ENCODE results near the gene ADNP. TPM values are rescaled to one million over a fixed set of nuclear protein-coding genes. Genes with fewer than 3 reads are reported as not detected.

ADNP gene
- total and polyA plus RNA-seq, 2 of the 13 experiments (the other 11 are each of a cell fraction or from before 2014, with no cell fraction given) = 21.0 to 21.5 TPM

DNA sequence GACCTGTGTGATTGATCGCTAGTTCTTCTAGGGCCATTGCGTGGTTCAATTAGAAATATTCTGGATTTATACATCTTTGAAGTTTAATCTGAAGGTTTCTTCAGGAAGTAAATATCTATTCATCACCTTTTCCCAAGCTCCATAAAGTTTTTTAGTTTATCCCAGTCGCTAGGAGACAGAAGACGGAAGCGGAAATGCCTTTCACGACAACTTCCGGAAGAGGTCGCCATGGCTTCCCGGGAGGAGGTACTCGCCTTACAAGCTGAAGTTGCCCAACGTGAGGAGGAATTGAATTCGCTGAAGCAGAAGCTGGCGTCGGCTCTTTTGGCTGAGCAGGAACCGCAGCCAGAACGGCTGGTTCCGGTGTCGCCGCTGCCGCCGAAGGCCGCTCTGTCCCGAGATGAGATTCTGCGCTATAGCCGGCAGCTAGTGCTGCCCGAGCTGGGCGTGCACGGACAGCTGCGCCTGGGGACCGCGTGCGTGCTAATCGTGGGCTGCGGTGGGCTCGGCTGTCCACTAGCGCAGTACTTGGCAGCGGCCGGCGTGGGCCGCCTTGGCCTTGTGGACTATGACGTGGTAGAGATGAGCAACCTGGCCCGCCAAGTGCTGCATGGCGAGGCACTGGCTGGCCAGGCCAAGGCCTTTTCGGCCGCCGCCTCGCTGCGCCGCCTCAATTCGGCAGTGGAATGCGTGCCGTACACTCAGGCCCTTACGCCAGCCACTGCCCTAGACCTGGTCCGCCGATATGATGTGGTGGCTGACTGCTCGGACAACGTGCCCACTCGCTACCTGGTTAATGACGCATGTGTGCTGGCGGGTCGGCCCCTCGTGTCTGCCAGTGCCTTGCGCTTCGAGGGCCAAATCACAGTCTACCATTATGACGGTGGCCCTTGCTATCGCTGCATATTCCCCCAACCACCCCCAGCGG is 27.6 kb upstream of the ADNP start, which contains the start of gene MOCS3 (continued):
- TF ChIP-seq, protein P1, sequence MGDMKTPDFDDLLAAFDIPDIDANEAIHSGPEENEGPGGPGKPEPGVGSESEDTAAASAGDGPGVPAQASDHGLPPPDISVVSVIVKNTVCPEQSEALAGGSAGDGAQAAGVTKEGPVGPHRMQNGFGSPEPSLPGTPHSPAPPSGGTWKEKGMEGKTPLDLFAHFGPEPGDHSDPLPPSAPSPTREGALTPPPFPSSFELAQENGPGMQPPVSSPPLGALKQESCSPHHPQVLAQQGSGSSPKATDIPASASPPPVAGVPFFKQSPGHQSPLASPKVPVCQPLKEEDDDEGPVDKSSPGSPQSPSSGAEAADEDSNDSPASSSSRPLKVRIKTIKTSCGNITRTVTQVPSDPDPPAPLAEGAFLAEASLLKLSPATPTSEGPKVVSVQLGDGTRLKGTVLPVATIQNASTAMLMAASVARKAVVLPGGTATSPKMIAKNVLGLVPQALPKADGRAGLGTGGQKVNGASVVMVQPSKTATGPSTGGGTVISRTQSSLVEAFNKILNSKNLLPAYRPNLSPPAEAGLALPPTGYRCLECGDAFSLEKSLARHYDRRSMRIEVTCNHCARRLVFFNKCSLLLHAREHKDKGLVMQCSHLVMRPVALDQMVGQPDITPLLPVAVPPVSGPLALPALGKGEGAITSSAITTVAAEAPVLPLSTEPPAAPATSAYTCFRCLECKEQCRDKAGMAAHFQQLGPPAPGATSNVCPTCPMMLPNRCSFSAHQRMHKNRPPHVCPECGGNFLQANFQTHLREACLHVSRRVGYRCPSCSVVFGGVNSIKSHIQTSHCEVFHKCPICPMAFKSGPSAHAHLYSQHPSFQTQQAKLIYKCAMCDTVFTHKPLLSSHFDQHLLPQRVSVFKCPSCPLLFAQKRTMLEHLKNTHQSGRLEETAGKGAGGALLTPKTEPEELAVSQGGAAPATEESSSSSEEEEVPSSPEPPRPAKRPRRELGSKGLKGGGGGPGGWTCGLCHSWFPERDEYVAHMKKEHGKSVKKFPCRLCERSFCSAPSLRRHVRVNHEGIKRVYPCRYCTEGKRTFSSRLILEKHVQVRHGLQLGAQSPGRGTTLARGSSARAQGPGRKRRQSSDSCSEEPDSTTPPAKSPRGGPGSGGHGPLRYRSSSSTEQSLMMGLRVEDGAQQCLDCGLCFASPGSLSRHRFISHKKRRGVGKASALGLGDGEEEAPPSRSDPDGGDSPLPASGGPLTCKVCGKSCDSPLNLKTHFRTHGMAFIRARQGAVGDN (CRISPR knock-in tag; IDR thresholded peaks at IDR 0.05) = peak; percentile 87
- TF ChIP-seq MIXL1 (CRISPR knock-in tag; IDR thresholded peaks at IDR 0.05) = peak; percentile 7; the same call in 1 of the 2 replicates
- TF ChIP-seq NONO (IDR thresholded peaks at IDR 0.05) = no peak
- TF ChIP-seq NONO (CRISPR knock-in tag; conservative IDR thresholded peaks at IDR 0.05) = peak; percentile 7; the same call in 1 of the 2 replicates
- no peak for TF ChIP-seq ZNF354B (CRISPR knock-in tag; IDR thresholded peaks at IDR 0.05)
- no peak for TF ChIP-seq SMAD3 (CRISPR knock-in tag; IDR thresholded peaks at IDR 0.05)
- peak; percentile 14; the same call in 1 of the 2 replicates for TF ChIP-seq ZNF546 (CRISPR knock-in tag; conservative IDR thresholded peaks at IDR 0.05)
- TF ChIP-seq RELA (CRISPR knock-in tag; IDR thresholded peaks at IDR 0.05) = no peak
- TF ChIP-seq, protein P2, sequence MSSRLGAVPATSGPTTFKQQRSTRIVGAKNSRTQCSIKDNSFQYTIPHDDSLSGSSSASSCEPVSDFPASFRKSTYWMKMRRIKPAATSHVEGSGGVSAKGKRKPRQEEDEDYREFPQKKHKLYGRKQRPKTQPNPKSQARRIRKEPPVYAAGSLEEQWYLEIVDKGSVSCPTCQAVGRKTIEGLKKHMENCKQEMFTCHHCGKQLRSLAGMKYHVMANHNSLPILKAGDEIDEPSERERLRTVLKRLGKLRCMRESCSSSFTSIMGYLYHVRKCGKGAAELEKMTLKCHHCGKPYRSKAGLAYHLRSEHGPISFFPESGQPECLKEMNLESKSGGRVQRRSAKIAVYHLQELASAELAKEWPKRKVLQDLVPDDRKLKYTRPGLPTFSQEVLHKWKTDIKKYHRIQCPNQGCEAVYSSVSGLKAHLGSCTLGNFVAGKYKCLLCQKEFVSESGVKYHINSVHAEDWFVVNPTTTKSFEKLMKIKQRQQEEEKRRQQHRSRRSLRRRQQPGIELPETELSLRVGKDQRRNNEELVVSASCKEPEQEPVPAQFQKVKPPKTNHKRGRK (CRISPR knock-in tag; IDR thresholded peaks at IDR 0.05) = peak; percentile 69; the same call in 1 of the 2 replicates
- 0 out of 2 replicates have a peak, but pooled peaks have one; percentile 43 for TF ChIP-seq ZNF674 (CRISPR knock-in tag; IDR thresholded peaks at IDR 0.05; ENCODE audit: low read depth)
- TF ChIP-seq PTBP1 (IDR thresholded peaks at IDR 0.05; ENCODE audit: low read depth, low read length, poor library complexity, severe bottlenecking) = peak; percentile 27
- TF ChIP-seq ZNF772 (CRISPR knock-in tag; IDR thresholded peaks at IDR 0.05) = no peak; the same call in 1 of the 2 replicates
- TF ChIP-seq, protein P3, sequence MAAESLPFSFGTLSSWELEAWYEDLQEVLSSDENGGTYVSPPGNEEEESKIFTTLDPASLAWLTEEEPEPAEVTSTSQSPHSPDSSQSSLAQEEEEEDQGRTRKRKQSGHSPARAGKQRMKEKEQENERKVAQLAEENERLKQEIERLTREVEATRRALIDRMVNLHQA (CRISPR knock-in tag; IDR thresholded peaks at IDR 0.05) = no peak
- TF ChIP-seq ZFYVE20 (CRISPR knock-in tag; IDR thresholded peaks at IDR 0.05; ENCODE audit: borderline replicate concordance, low read depth) = no peak
- no peak for TF ChIP-seq ZBTB20 (CRISPR knock-in tag; IDR thresholded peaks at IDR 0.05; ENCODE audit: borderline replicate concordance, low read depth)
- peak; percentile 91 for TF ChIP-seq ZFY (CRISPR knock-in tag; IDR thresholded peaks at IDR 0.05)
- TF ChIP-seq KLF12 (CRISPR knock-in tag; IDR thresholded peaks at IDR 0.05; ENCODE audit: borderline replicate concordance) = peak; percentile 85
- TF ChIP-seq, protein P4, sequence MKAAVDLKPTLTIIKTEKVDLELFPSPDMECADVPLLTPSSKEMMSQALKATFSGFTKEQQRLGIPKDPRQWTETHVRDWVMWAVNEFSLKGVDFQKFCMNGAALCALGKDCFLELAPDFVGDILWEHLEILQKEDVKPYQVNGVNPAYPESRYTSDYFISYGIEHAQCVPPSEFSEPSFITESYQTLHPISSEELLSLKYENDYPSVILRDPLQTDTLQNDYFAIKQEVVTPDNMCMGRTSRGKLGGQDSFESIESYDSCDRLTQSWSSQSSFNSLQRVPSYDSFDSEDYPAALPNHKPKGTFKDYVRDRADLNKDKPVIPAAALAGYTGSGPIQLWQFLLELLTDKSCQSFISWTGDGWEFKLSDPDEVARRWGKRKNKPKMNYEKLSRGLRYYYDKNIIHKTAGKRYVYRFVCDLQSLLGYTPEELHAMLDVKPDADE (CRISPR knock-in tag; IDR thresholded peaks at IDR 0.05) = no peak

Data from HepG2 (cell line).